HEK293 (cell line): Measurements from ENCODE around the gene CMTM5.

Experiments
- ZNF701 ChIP-seq: fragments of 450-650 bp; formaldehyde crosslinking; IDR thresholded peaks from 2 replicates; pipeline ENCODE4 v1.5.1; 2016; ENCODE audit warnings: missing biosample characterization, missing genetic modification characterization
- TF ChIP-seq, protein P1 (sequence below): fragments of 450-650 bp; formaldehyde crosslinking; IDR thresholded peaks from 2 replicates; pipeline ENCODE4; 2016; ENCODE audit warnings: missing biosample characterization, missing genetic modification characterization

DNA sequence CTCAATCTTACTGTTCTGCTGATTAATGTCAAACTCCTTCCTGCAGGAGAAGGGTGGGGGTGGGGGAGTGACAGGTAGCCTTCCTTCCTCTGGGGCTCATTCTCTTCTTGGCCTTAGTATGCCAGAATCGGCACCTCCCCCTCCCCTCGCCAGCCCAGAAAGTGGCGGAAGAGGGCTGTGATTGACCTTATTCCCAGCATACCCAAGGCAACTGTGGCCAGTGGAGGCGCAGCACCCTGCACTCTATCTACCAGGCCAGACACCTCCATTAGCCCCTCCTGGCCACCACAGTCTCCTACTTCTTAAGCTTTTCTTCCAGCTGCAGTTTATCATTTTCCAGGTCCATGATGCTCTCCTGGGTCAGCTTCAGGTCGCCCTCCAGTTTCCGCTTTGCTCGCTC is 15.8 kb downstream of the CMTM5 start:
- TF ChIP-seq ZNF701 (tag by site-specific recombination), result no peak
- TF ChIP-seq, protein P1, sequence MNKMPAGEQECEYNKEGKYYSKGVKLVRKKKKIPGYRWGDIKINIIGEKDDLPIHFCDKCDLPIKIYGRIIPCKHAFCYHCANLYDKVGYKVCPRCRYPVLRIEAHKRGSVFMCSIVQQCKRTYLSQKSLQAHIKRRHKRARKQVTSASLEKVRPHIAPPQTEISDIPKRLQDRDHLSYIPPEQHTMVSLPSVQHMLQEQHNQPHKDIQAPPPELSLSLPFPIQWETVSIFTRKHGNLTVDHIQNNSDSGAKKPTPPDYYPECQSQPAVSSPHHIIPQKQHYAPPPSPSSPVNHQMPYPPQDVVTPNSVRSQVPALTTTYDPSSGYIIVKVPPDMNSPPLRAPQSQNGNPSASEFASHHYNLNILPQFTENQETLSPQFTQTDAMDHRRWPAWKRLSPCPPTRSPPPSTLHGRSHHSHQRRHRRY (tag by site-specific recombination), result no peak
